ENCODE results near the gene ZNF362. TPM values are rescaled to one million over a fixed set of nuclear protein-coding genes. Genes with fewer than 3 reads are reported as not detected.
"Not testable (repeated sequence)": the region's sequence is repeated elsewhere in the genome, so short reads cannot be mapped to it uniquely, and the experiment has no call there.

Gene ZNF362
- total RNA-seq, 1 experiment from 2014 or later, result 29.5 TPM

DNA sequence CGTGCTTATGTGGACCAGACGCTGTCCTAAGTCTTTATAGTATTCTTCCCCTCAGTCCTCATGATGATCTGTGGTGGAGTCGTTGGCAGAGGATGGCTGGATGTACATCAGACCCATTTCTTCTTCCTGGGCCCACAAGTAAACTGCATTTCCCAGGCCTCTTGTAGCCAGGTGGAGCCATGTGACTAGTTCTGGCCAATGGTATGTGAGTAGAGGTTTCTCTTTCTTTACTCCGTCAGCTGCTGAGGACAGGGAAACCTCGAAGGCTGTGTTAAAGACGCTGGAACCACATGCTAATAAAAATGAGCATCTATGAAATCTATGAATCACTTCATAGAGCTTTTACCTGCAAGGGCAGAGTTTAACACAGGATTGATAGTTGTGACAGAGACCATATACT lies 18.7 kb upstream of the ZNF362 start:
- Mint-ChIP-seq H3K4me3 (ENCODE audit: low read depth, unreplicated experiment) (no peak overlapping the region), H3K36me3 (ENCODE audit: insufficient read depth, unreplicated experiment) (peaks cover 3% of the 10 kb centered on the region), H3K27ac (ENCODE audit: unreplicated experiment) (no peak overlapping the region), H3K27me3 (ENCODE audit: unreplicated experiment) (peaks cover 25% of the 10 kb centered on the region), H3K4me1 (ENCODE audit: low read depth, unreplicated experiment) (peaks cover 32% of the 10 kb centered on the region), H3K9me3 (ENCODE audit: low read depth, unreplicated experiment) (no peaks in the 10 kb centered on the region)
- BruUV-seq (replicated peaks), result no TSS peak
- intact Hi-C loops (cut with micrococcal nuclease; ENCODE audit: unreplicated experiment), result no loop called here
- DNase-seq, result no peak
- CTCF ChIA-PET, result no interaction called here
- TF ChIP-seq, protein P1, sequence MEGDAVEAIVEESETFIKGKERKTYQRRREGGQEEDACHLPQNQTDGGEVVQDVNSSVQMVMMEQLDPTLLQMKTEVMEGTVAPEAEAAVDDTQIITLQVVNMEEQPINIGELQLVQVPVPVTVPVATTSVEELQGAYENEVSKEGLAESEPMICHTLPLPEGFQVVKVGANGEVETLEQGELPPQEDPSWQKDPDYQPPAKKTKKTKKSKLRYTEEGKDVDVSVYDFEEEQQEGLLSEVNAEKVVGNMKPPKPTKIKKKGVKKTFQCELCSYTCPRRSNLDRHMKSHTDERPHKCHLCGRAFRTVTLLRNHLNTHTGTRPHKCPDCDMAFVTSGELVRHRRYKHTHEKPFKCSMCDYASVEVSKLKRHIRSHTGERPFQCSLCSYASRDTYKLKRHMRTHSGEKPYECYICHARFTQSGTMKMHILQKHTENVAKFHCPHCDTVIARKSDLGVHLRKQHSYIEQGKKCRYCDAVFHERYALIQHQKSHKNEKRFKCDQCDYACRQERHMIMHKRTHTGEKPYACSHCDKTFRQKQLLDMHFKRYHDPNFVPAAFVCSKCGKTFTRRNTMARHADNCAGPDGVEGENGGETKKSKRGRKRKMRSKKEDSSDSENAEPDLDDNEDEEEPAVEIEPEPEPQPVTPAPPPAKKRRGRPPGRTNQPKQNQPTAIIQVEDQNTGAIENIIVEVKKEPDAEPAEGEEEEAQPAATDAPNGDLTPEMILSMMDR (IDR thresholded peaks at IDR 0.05; ENCODE audit: unreplicated experiment), result no peak

DNA sequence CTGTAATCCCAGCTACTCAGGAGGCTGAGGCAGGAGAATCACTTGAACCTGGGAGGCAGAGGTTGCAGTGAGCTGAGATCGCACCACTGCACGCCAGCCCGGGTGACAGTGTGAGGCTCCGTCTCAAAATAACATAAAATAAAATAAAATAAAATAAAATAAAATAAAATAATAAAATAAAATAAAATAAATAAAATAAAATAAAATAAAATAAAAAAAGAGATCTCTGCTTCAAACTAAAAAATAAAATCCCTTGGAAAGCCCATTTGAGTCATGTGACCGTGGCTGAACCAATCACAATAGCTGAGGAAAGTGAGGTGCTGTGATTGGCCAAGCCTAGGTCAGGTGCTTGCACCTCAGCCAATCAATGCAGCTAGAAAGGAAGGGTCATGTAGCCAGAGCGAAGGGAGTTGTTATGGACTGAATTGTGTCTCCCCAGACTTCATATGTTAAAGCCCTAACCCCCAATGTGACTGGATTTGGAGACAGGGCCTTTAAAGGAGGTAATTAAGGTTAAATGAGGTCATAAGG lies 18.0 kb upstream of the ZNF362 start:
- H3K36me3 Mint-ChIP-seq (ENCODE audit: insufficient read depth, unreplicated experiment); intact Hi-C loops (cut with micrococcal nuclease; ENCODE audit: unreplicated experiment); H3K27ac Mint-ChIP-seq (ENCODE audit: unreplicated experiment); CTCF ChIA-PET; BruUV-seq (replicated peaks); H3K4me3 Mint-ChIP-seq (ENCODE audit: low read depth, unreplicated experiment); DNase-seq; H3K9me3 Mint-ChIP-seq (ENCODE audit: low read depth, unreplicated experiment): not testable (repeated sequence)
- Mint-ChIP-seq H3K27me3 (ENCODE audit: unreplicated experiment) (peaks cover 26% of the 10 kb centered on the region), H3K4me1 (ENCODE audit: low read depth, unreplicated experiment) (peaks cover 26% of the 10 kb centered on the region)

DNA sequence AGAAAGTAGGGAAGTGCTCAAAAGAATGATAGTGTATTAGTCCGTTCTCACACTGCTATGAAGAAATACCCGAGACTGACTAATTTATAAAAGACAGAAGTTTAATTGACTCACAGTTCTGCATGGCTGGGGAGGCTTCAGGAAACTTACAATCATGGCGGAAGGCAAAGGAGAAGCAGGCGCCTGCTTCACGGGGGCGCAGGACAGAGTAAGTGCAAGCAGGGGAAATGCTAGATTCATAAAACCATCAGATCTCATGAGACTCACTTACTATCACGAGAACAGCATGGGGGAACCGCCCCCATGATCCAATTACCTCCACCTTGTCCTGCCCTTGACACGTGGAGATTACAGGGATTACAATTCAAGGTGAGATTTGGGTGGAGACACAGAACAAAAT lies 16.9 kb upstream of the ZNF362 start:
- intact Hi-C loops (cut with micrococcal nuclease; ENCODE audit: unreplicated experiment); CTCF ChIA-PET; H3K4me3 Mint-ChIP-seq (ENCODE audit: low read depth, unreplicated experiment); H3K9me3 Mint-ChIP-seq (ENCODE audit: low read depth, unreplicated experiment); BruUV-seq (replicated peaks); H3K27ac Mint-ChIP-seq (ENCODE audit: unreplicated experiment); H3K36me3 Mint-ChIP-seq (ENCODE audit: insufficient read depth, unreplicated experiment); DNase-seq: not testable (repeated sequence)
- Mint-ChIP-seq H3K27me3 (ENCODE audit: unreplicated experiment) (peaks cover 26% of the 10 kb centered on the region), H3K4me1 (ENCODE audit: low read depth, unreplicated experiment) (peaks cover 25% of the 10 kb centered on the region)

DNA sequence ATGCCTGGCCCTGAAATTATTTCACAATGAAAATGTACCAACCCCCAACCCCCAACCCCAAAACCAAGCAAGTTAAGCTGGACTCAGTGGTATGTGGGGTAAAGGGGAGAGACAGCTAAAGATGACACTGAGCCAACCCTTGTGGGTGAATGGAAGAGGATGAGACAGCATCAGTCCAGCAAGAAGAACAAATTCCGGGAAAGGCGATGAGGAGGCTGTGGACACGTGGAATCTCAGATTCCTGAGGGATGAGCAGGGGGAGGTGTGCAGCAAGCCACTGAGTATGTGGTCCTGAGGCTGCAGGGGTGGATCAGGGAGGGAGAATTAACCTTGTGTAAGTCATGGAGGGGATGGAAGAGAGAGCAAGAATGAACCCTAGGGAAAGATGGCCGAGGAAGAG lies 14.4 kb upstream of the ZNF362 start:
- Mint-ChIP-seq H3K4me3 (ENCODE audit: low read depth, unreplicated experiment) (no peak overlapping the region), H3K4me1 (ENCODE audit: low read depth, unreplicated experiment) (peaks cover 6% of the 10 kb centered on the region), H3K9me3 (ENCODE audit: low read depth, unreplicated experiment) (no peaks in the 10 kb centered on the region), H3K36me3 (ENCODE audit: insufficient read depth, unreplicated experiment) (peaks cover 3% of the 10 kb centered on the region), H3K27ac (ENCODE audit: unreplicated experiment) (no peak overlapping the region), H3K27me3 (ENCODE audit: unreplicated experiment) (peaks cover 26% of the 10 kb centered on the region)
- DNase-seq, result no peak
- TF ChIP-seq, protein P1 (IDR thresholded peaks at IDR 0.05; ENCODE audit: unreplicated experiment), result no peak
- CTCF ChIA-PET, result no interaction called here
- intact Hi-C loops (cut with micrococcal nuclease; ENCODE audit: unreplicated experiment), result no loop called here
- BruUV-seq (replicated peaks), result no TSS peak

DNA sequence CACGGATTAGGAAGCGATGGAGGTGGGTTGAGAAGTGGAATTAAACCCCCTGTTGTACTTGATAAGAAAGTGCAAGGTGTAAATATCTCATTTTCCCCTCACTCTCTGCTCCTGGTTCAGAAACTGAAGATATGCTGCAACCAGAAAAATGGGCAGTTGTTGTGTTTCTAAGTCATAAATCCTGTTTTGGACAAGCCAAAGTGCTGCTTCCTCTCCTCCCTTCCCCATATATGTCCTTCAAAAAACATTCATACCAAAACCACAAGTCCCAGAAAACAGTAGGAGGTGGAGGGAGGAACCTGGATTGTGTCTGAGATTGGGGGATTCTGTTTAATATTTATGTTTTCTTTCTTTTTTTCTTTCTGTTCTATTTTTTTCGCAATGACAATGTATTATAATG lies 13.6 kb upstream of the ZNF362 start:
- DNase-seq, result no peak
- Mint-ChIP-seq H3K27ac (ENCODE audit: unreplicated experiment) (no peak overlapping the region), H3K9me3 (ENCODE audit: low read depth, unreplicated experiment) (no peaks in the 10 kb centered on the region), H3K36me3 (ENCODE audit: insufficient read depth, unreplicated experiment) (peaks cover 3% of the 10 kb centered on the region), H3K4me1 (ENCODE audit: low read depth, unreplicated experiment) (peaks cover 6% of the 10 kb centered on the region), H3K27me3 (ENCODE audit: unreplicated experiment) (peaks cover 26% of the 10 kb centered on the region), H3K4me3 (ENCODE audit: low read depth, unreplicated experiment) (no peak overlapping the region)
- CTCF ChIA-PET, result no interaction called here
- intact Hi-C loops (cut with micrococcal nuclease; ENCODE audit: unreplicated experiment), result no loop called here
- no TSS peak for BruUV-seq (replicated peaks)
- TF ChIP-seq, protein P1 (IDR thresholded peaks at IDR 0.05; ENCODE audit: unreplicated experiment), result no peak
